HG02678 (cell line): ENCODE measurements around the gene BMPR1A.
"Not testable (repeated sequence)": the region's sequence is repeated elsewhere in the genome, so short reads cannot be mapped to it uniquely, and the experiment has no call there.

Source experiments
- ATAC-seq: cut with Tn5 transposase; IDR thresholded peaks from one replicate; pipeline ENCODE4 v1.9.1; 2021; ENCODE audit warnings: mild to moderate bottlenecking, moderate library complexity; ENCODE audit not compliant: unreplicated experiment

The BMPR1A gene

DNA sequence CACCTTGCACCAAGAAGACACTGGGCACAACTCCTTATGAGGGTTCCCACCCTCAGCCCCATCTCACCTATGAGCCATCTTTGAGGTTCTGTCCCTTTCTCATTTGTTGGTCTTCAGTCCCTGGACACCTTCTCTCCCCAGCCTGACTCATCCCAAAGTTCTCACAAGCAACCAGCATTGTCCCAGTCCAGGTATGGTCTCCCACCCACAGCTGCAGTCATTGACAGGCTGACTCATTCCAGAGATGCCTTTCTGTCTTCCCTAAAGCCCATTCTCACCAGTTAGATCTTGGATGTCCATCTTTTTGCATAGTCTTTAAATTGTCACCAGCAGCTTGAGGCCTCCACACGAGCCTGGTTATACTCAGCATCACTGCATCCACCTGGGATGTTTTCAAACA lies 26.7 kb upstream of the BMPR1A start:
- ATAC-seq, result no peak

DNA sequence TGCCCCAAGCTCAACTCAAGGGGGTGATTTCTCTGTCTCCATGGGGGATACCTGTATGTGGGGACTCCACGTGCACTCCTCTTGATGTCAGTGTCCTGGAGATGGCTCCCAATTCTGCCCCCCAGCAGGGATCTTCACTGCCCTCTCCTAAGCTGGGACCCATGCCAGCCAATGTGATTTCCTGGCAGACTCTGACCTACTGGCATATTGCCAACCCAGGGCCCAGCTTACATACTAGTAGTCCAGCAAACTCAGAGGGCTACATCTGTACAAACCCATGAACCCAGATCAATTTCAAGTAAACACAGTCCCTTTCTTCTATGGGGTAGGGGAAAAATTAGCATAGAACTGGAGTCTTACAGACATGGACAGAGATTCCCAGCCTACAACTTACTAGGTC lies 26.2 kb upstream of the BMPR1A start:
- no peak for ATAC-seq

DNA sequence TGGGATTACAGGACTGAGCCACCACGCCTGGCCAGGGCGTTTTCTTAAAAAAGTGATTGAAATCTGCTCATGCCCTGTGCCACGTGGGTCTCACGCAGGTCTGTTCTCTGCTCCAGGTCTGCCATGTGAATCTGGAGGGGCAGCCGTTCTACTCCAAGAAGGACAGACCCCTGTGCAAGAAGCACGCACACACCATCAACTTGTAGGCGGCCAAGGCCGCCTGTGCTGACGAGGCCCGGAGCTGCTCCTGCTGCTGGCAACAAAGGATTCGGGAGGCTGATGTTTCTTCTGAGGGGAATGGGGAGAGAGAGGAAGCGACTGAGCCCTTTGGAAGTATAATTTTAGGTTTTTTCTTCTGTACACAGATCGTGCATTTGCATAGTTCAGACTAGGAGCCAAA lies 23.6 kb upstream of the BMPR1A start:
- no peak for ATAC-seq

DNA sequence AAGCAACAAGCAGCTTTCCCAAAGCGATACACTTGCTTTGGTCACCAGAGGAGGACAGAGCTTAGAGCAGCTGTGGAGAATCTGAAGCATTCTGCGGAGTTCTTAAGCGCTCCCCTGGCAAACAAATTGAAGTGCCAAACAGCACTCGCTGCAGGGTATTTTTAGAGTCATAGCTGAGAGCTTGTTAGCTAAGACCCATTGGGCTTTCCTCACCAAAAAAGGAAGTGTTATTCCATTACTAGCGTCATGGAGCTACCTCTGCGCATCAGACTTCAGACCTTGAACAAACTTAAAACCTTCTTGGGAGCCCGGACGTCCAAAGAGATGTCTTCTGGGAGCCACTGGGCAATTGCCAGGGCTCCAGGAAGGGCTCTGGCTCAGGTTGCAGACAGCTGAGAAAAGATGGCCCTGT lies 23.2 kb upstream of the BMPR1A start:
- no peak for ATAC-seq

DNA sequence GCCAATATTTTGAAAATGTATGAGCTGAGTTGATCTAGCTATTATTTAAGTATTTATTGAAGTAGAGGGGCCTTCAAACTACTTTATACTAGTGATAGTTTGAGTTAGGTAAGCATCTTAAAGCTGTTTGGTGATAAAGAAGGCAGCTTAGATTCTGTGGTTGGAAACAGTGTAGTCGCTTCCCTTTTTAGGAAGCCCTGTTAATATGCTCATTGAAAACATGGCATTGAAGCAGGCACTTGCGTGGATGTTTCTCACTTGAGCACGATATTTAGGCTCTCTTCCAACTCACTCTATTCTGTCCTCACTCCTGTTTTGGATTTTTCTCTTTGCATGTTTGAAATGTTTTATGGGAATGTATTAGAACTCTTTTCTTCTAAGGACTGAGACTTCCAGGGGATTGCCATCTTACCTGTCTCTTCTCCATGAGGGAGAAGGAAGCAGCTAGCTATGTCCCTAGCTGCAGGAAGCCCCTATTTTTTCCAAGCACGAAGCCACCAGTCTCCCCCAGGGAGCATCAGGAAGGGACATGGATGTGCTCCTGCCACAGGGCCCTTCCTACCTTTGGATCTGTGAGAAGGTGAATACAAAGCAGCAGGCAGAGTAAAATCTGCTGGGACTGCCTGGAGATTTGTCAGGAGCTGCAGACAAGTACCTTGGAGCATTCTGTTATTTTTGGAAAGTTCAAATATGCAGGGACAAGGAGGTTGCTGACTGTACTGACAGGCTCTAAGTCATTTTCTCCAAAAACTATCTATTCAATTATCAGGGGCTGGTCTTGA lies 22.0 kb upstream of the BMPR1A start:
- peak; percentile 52 for ATAC-seq

DNA sequence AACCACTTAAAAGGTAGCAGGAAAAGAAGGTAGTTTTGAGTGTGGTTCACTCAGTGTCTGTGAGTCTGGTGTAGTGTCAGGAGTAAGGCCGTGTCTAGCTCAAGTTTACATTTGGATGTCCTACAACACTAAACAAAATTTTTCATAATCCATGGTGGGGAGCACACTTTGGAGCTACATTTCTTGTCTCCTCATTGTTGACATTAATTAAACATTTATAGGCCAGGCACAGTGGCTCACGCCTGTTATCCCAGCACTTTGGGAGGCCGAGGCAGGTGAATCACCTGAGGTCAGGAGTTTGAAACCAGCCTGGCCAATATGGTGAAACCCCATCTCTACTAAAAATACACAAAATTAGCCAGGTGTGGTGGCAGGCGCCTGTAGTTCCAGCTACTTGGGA lies 21.1 kb upstream of the BMPR1A start:
- ATAC-seq, result not testable (repeated sequence)

DNA sequence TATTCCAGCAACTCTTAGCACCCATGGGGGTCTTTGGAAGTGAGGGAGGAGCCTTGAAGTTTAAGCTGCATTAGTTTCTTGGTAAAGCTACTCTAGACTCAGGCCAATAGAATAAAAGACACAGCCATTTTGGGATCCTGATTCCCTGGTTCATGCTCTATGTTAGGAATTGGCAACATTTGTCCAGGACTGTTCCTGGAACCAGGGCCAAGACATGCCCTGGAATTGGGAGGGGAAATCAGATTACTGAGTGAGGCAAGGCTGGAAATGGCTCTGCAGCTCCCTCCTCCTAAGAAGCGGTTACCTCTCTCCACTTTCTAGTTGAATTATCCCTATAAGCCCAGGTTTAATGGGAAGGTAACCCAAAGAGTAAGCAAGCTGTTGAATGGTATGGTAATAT lies 14.2 kb upstream of the BMPR1A start:
- ATAC-seq, result no peak

DNA sequence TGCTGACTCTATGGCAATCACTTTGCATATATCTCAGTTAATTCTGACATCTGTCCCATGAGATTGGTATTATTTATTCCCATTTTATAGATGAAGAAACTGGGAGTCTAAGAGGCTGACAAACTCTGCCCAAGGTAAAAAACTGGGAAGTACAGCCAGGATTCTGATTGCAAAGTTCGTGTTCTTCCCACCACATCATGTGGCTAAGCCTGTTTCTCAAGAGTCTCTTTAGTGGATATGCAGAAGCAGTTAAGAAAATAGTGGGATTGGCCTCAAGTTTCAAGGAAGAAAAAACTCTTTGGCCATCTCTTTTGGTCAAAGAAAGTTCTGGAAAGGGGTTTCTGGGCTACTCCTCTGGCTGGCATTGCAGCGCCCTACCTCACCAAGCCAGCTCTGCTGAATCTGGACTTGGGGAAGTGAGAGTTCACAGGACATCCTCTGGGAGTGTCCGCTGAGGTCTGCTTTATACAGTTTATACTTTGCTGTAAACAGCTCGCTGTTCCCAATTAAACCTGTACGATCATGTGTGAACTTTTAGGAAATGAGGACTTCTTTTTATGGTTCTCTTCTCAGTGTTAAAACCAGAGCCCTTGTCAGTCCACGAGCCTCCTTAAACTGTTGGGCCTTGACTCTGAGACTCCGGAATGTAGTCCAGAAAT lies 12.2 kb upstream of the BMPR1A start:
- no peak for ATAC-seq

DNA sequence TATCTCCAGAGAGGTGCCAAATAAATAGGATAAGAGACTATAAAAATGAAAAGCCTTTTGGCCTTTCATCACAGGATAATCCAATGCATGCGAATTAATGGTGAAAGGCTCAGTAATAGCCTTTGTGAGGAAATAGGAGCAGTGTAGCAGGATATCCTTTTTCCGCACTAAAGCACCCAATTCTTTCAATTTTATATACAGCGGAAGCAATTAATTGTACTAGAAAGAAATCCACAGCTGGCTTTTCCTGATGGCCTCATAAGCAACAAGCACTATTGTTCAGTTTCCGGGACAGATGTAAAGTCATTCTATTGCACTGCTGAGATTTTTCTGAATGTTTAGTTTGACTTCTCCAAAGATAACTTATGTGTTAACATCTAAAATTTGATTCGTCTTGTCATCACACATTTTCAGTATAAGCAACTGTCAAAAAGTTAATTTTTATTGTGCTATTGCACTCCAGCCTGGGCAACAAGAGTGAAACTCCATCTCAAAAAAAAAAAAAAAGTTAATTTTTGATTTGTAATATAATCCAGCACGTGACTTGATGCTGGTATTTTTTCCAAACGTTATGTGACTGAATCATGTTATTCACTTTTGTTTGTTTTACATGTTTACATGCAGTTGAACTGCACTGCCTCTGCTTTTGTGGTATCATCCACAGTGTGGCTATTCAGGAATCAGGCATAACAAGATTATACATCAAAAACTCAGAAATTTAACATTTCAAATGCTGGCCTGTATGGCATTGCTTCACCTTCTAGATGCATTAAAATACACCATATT lies 8.4 kb upstream of the BMPR1A start:
- ATAC-seq, result no peak

DNA sequence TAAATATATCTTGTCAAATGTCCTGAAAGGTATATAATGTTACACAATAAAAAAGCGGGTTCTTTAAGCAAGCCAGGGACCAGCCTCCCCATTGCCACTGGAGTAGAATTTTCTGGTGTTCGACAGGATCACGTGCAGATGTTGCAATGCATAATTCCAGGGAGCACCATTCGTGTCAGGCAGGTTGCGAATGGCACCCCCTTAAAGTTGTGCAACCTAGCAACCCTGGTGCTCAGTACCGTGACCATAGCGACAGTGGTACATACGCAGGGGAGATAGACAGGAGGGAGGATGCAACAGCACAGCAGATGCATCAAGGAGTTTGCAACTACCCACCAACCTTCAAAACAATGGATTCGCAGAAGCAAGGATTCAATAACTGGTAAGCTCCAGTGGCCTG lies 6.6 kb upstream of the BMPR1A start:
- ATAC-seq, result no peak

DNA sequence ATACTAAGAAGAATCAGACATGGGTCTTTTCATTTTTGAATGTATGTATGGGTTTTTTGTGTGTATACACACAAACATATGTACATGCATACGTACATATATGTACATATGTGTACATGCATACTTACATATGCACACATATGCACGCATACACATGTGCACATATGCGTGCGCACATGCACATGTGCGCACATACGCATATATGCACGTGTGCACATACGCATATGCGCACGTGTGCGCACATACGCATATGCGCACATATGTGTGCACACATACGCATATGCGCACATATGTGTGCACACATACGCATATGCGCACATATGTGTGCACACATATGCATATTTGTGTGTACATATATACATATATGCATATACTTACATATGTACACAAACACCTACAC lies 4.9 kb upstream of the BMPR1A start:
- no peak for ATAC-seq

DNA sequence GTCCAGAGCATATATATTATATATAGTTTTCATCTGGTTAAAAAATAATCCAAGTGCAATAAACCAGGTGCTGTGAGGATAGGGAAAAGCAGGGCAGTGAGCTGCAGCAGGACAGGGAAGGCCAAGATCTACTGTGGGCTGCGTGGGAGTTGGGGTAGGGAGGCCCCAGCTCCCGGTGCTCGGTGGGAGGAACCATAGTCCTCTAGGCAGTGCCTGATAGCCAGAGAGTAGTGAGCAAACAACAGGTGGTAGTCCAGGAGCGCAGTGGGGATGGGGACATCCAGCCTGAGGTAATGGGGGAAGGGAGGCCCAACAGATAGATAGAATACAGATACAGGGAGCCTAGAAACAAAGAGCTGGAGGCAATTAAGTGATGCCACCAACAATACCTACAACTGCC lies 4.1 kb upstream of the BMPR1A start:
- no peak for ATAC-seq

DNA sequence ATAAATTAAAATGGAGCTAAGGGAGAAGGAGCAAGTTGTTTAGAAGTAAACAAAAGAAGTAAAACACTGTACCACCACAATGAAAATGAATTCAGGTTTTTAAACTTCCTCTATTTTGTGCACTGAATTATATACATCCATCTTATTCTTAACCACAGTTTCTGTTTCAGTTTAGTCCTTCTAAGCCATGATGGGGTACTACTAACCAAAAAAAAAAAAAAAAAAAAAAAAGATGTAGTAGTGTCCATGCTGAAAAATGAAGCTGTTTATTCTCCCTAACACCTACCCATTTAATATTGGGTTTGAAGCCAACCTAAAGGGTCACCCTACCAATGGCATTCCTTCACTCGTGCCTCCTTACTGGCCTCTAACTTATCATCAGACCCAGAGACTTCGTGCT lies 3.4 kb upstream of the BMPR1A start:
- no peak for ATAC-seq

DNA sequence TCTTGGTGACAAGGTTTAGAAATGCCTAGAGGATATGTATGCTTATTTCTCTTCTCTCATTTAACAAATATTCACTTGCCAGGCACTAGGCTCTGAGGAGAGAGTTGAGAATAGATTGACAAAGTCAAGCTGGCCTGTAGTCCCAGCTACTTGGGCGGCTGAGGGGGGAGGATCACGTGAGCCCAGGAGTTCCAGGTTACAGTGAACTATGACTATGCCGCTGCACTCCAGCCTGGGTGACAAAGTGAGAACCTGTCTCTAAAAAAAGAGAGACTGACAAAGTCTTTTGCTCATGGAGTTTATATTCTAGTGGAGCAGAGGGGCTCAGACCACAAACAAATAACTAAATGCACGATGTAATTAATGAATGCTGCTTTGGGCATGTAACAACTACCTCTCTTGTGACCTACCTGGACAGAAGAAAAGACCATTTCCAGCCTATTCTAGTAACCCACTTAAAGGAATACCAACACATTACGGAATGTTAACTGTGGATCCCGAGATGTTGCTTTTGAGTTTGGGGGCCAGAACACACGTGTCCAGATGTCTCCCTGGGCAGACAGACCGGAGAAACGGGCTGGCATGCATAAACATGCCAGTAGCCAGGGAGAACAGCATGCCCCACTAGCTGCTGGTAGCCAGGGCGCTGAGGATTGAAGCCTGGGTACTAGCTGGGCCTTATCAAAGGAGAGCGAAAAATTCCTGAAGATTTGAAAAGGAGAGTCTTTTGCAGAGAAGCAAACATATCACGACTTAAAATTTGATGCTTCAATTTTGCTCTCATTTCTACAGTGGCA lies 2.6 kb upstream of the BMPR1A start:
- ATAC-seq, result no peak

DNA sequence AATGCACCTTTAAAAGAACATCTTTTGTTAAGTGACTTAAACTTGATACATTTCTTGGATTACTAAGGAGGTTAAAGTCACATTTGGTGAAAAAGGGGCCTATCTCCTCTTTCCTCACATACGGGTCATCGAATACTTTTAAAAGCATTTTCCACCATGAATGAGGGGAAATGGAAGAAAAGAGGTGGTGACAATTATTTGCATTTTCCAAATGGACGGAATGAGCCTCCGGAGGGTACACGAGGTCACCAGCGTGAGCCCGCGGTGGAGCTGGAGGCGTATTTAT lies 1.0 kb upstream of the BMPR1A start:
- no peak for ATAC-seq

DNA sequence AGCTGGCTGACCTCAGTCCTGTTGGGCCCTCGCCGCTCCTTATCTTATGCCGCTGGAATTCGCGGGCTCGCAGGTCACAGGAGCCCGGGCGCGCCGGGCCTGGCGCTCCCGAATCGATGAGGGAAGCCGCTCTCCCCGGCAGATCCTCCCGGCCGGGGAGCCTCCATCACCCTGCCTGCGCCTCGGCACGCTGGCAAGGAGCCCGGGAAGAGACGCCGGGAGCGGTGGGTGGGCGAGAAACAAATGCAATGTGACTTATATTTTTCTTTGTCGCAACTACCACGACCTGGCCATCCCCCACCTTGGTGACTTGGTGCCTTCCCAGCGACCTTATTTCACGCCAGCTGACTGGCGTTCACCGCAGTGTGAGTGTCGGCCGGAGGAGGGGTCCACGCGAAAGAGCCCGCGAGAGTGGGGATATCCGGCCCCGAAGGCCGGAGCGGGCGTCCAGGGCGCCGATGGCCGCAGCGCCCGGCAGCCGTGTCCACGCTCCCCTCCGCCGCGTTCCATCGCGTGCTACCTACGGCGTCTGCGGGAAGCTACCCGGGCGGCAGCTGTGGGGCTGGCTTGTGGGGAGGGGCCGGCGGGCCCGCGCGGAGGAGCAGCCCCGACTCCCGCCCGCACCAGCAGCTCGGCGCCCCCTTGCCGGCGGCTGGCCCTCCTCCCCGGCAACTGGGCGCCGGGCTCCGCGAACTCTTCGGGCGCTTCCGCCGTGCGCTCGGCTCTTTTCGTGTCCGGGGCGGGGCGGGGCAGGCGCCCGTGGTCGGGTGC lies 494 bp upstream of the BMPR1A start:
- ATAC-seq, result peak; percentile 85

DNA sequence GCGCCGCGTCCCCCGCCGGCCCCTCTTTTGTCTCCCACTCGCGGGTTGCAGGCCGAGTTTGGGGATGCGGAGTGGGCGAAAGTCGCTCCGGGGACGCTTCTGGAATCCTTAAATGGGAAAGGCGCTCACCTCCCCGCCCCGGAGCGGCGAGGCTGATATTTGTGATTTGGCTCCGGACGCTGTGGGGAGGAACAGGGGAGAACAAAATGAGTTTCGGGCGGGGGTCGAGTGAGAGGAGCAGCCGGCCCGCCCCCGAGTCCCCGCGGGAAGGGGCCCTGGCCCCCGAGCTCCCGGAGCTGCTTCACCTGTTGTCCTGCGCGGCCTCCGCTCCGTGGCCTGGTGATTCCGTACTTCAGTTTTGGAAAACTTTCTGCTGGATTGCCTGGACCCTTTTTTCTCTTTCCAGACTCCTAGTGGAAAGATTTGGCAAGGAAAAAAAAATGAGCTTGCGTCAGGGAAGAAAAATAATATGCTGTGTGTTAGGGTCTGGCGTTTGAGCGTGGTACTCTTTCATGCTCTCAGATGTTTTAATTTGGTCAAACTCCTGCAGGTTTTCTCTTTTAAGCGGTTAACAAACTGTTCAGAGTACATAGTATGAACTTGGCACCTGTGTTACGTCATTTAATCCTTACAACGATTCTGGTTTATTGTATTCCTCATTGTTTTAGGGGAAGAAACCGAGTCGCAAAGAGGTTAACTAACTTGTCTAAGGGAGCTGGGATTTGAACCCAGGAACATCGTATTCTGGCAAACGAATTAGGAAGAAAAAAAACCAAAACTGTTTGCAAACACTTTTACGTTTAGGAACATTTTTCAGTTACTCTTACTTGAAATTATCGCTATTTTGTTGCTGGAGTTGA lies 924 bp downstream of the BMPR1A start:
- ATAC-seq, result peak; percentile 1

DNA sequence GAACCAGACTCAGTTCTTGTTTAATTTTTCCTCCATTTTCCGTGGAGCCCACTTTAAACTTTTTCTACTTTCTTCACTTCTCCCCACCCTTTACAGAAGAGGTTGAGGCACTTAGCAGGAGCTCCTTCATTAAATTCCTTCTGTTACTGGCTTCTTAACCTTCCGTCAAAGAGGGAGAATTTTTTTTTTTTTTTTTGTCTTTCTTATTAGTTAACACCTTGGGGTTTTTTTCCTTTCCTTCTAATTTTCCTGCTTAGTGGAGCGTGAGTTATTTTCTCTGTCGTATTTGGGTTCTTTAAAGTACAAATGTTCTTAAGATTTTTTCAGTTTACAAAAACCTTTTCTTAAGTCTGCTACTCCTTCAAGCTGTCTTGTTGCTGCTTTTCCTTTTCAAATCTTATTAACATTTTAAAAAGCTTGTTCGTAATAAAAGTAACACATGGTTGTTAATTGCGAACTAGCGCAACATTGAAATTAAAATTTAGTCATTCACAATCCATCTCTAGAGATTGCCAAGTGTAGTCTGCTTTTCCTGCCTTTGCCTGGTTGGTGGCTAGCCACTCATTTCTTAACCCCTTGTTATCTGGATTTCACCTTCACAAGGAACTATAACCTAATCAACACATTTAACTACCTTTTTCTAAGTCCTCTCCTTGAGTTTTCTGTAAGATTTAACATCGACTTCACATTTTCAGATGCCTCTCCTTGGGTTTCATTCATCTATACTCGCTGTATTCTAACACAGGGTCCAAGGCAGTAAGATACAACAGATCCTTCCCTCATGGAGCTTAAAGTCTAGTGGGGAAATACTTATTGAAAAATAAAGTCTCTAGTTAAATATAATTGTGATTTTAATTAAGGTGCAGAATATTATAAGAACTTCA lies 2.0 kb downstream of the BMPR1A start:
- no peak for ATAC-seq
